ENCODE data around the gene FNDC3B.

DNA sequence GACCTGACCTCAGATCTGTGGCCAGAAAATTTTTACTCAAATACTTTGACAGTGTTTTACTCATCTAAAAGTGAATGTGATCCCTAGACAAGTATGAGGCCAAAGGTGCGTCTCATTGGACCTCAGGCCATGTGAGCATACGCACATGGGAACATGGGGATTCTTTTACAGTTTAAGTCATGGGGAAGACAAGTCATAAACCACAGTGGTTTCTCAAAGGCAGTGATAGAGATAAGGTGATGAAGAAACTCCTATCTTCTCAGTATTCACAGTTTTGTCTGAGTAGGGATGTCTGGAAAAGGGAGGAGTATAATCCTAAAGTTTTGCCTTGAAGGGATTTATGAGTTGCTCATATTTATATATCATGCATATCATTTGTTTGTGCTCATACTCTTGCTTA is 173.8 kb downstream of the FNDC3B start:
- TF ChIP-seq RCOR1 (IDR thresholded peaks at IDR 0.05; ENCODE audit: low read depth, low read length) (no peak), POLR2A (IDR thresholded peaks at IDR 0.05; ENCODE audit: low read length) (no peak), EHF (CRISPR knock-in tag; IDR thresholded peaks at IDR 0.05) (no peak), NFE2L2 (conservative IDR thresholded peaks at IDR 0.05; ENCODE audit: low read length) (no peak), SREBF2 (IDR thresholded peaks at IDR 0.05) (no peak), JUN (IDR thresholded peaks at IDR 0.05) (no peak)
- TF ChIP-seq, protein P1, sequence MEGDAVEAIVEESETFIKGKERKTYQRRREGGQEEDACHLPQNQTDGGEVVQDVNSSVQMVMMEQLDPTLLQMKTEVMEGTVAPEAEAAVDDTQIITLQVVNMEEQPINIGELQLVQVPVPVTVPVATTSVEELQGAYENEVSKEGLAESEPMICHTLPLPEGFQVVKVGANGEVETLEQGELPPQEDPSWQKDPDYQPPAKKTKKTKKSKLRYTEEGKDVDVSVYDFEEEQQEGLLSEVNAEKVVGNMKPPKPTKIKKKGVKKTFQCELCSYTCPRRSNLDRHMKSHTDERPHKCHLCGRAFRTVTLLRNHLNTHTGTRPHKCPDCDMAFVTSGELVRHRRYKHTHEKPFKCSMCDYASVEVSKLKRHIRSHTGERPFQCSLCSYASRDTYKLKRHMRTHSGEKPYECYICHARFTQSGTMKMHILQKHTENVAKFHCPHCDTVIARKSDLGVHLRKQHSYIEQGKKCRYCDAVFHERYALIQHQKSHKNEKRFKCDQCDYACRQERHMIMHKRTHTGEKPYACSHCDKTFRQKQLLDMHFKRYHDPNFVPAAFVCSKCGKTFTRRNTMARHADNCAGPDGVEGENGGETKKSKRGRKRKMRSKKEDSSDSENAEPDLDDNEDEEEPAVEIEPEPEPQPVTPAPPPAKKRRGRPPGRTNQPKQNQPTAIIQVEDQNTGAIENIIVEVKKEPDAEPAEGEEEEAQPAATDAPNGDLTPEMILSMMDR (IDR thresholded peaks at IDR 0.05), result no peak

Measured in A549 (cell line).